GDM1 (cell line): ENCODE measurements around the gene OR8G1.
"Not testable (repeated sequence)": the region's sequence is repeated elsewhere in the genome, so short reads cannot be mapped to it uniquely, and the experiment has no call there.

Experiments
- DNase-seq: peaks from one replicate; lab custom pipeline; 2025; lab: John Stamatoyannopoulos, UW

Gene OR8G1

GRCh38 chr11:124238512-124238911 lies 2.4 kb upstream of the OR8G1 start:
- DNase-seq: no peak

GRCh38 chr11:124249869-124250268 lies 9.0 kb downstream of the OR8G1 start:
- not testable (repeated sequence) for DNase-seq

- no peak for DNase-seq
Observed at GRCh38 chr11:124256076-124256475, 15.2 kb downstream of the OR8G1 start, which contains the start of gene OR8G5. OR8G5 (plus strand) TSS chr11:124256376; CDS start chr11:124264932, 8,556 bp downstream.

GRCh38 chr11:124265041-124265440 lies 24.1 kb downstream of the OR8G1 start:
- DNase-seq: not testable (repeated sequence)

GRCh38 chr11:124270886-124271285 lies 30.0 kb downstream of the OR8G1 start:
- DNase-seq: not testable (repeated sequence)

- DNase-seq: no peak
Observed at GRCh38 chr11:124274000-124274399, 33.1 kb downstream of the OR8G1 start.

- peak; percentile 43 for DNase-seq
Observed at GRCh38 chr11:124276081-124276480, 35.2 kb downstream of the OR8G1 start.

GRCh38 chr11:124277207-124277606 lies 36.3 kb downstream of the OR8G1 start:
- no peak for DNase-seq

- no peak for DNase-seq
Observed at GRCh38 chr11:124277804-124278203, 36.9 kb downstream of the OR8G1 start.

GRCh38 chr11:124278261-124278660 lies 37.4 kb downstream of the OR8G1 start:
- no peak for DNase-seq

GRCh38 chr11:124285610-124286344 lies 44.9 kb downstream of the OR8G1 start:
- DNase-seq: no peak

- no peak for DNase-seq
Observed at GRCh38 chr11:124294687-124295086, 53.8 kb downstream of the OR8G1 start.

- no peak for DNase-seq
Observed at GRCh38 chr11:124296016-124296415, 55.1 kb downstream of the OR8G1 start.

- DNase-seq: no peak
Observed at GRCh38 chr11:124297921-124298320, 57.0 kb downstream of the OR8G1 start.

- DNase-seq: no peak
Observed at GRCh38 chr11:124301548-124301947, 60.7 kb downstream of the OR8G1 start.

GRCh38 chr11:124302347-124303125 lies 61.6 kb downstream of the OR8G1 start:
- DNase-seq: no peak
